CD4-positive, alpha-beta T cell (primary cell): ENCODE results near the gene EPB41L1. TPM values are rescaled to one million over a fixed set of nuclear protein-coding genes. Genes with fewer than 3 reads are reported as not detected.

Experiments
- ATAC-seq: fragments of 200-7000 bp; cut with Tn5 transposase; one replicate; pipeline ENCODE4 v1.10.0; 2022; ENCODE audit warnings: mild to moderate bottlenecking; ENCODE audit not compliant: poor library complexity
- CTCF ChIA-PET: fragments of 350-600 bp; sonication (Branson Sonifier 250); formaldehyde crosslinking; loops from one replicate; lab custom pipeline; 2021; ENCODE audit warnings: antibody characterized with exemption, inconsistent platforms; lab: Charles Lee
- POLR2A ChIA-PET: fragments of 350-600 bp; sonication (Branson Sonifier 250); formaldehyde crosslinking; loops from one replicate; lab custom pipeline; 2021; ENCODE audit warnings: antibody characterized with exemption, inconsistent platforms; lab: Charles Lee
- DNase-seq, 14 experiments: peaks; one replicate each; pipeline ENCODE4 v3.0.0-alpha.2; 2013 to 2020; ENCODE audit warnings: mixed read lengths in 2 of 14
- H3K27ac ChIP-seq, 2 donors: one replicate each; pipeline versions ENCODE4 v1.5.1 to v1.7.0; 2013; ENCODE audit warnings: low read length in 2 of 2, low read depth in 1 of 2, mild to moderate bottlenecking in 1 of 2
- H3K27me3 ChIP-seq, 2 experiments: 1 replicate in 1 of 2; 2 replicates in 1 of 2; pipeline versions ENCODE4 v1.6.1 to v1.7.0; 2013; ENCODE audit warnings: low read length in 2 of 2, control low read depth in 1 of 2, mild to moderate bottlenecking in 1 of 2, moderate library complexity in 1 of 2; ENCODE audit not compliant: insufficient read depth in 2 of 2, control insufficient read depth in 1 of 2
- H3K36me3 ChIP-seq: one replicate; pipeline ENCODE4 v1.6.1; 2013; ENCODE audit warnings: low read length, control low read depth; ENCODE audit not compliant: insufficient read depth
- H3K4me1 ChIP-seq: one replicate; pipeline ENCODE4 v1.6.1; 2013; ENCODE audit warnings: low read length, control low read depth; ENCODE audit not compliant: insufficient read depth
- H3K4me3 ChIP-seq: one replicate; pipeline ENCODE4 v1.5.1; 2013; ENCODE audit warnings: mild to moderate bottlenecking, low read length, moderate library complexity
- H3K9me3 ChIP-seq, 2 experiments: 1 replicate in 1 of 2; 2 replicates in 1 of 2; pipeline versions ENCODE4 v1.6.1 to v1.7.0; 2013; ENCODE audit warnings: low read length in 2 of 2, mild to moderate bottlenecking in 2 of 2, control low read depth in 1 of 2, moderate library complexity in 1 of 2; ENCODE audit not compliant: control insufficient read depth in 1 of 2, insufficient read depth in 1 of 2
- H3K27ac Mint-ChIP-seq: one replicate; pipeline ENCODE4 v1.8.0; 2020; ENCODE audit warnings: mixed read lengths
- H3K27me3 Mint-ChIP-seq: one replicate; pipeline ENCODE4 v1.8.0; 2021; ENCODE audit warnings: mixed read lengths
- H3K36me3 Mint-ChIP-seq: one replicate; pipeline ENCODE4 v1.8.0; 2021; ENCODE audit warnings: low read depth, mixed read lengths
- H3K4me1 Mint-ChIP-seq: one replicate; pipeline ENCODE4 v1.8.0; 2021; ENCODE audit warnings: low read depth, mixed read lengths
- H3K4me3 Mint-ChIP-seq: one replicate; pipeline ENCODE4 v1.8.0; 2020; ENCODE audit warnings: mild to moderate bottlenecking, mixed read lengths
- H3K9me3 Mint-ChIP-seq: one replicate; pipeline ENCODE4 v1.8.0; 2020; ENCODE audit warnings: mixed read lengths
- intact Hi-C, 2 experiments: fragments of 100-400 bp; cut with DNase I in 1 of 2; cut with micrococcal nuclease in 1 of 2; formaldehyde crosslinking; loops; one replicate each; pipeline versions ENCODE4 v1.15.1 to v1.9.0; 2023 to 2025; cut with DNase I, micrococcal nuclease
- total RNA-seq, 174 experiments: library from RNA in 2 of 174; stranded (reverse) in 2 of 174; gene quantifications; one replicate each; pipeline ENCODE4 v1.2.3 and lab custom pipeline; 2021 to 2026
- TF ChIP-seq, protein P1 (sequence below): fragments of 200-600 bp; IDR thresholded peaks from one replicate; pipeline ENCODE4 v1.8.0; 2022; ENCODE audit warnings: antibody characterized with exemption, mild to moderate bottlenecking

The EPB41L1 gene
- total RNA-seq, 2 experiments from 2014 or later, result 0.19 to 0.25 TPM

DNA sequence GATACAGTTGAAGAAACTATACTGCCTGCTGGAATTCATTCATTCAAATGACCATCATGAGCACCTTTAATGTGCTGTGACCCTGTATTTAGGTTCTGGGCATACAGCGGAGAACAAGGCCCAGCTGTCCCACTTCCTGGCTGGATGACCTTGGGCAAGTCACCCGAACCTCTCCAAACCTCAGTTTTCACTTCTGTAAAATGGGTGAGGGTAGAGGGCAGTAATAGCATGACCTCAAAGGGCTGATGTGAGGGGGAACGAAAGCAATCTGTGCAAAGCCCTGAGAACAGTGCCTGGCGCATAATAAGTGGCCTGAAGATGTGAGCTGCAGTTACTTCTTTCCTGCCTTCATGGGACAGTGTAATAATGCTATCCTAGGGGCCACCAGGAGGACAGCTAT lies 61.2 kb downstream of the EPB41L1 start:
- DNase-seq (no peak), ATAC-seq (no peak)
- H3K4me1 ChIP-seq, result no peaks in the 10 kb centered on the region
- H3K27ac ChIP-seq, result no peak overlapping the region
- CTCF ChIA-PET, result interaction anchor here (1.0 kb wide), 1 partner anchor 13 kb away, joined by 3 read pairs; no protein-coding TSS in a partner anchor
- no peaks in the 10 kb centered on the region for H3K4me1 Mint-ChIP-seq
- H3K4me3 ChIP-seq, result no peak overlapping the region
- no peak overlapping the region for H3K4me3 Mint-ChIP-seq
- POLR2A ChIA-PET, result no interaction called here
- intact Hi-C loops, result no loop called here
- H3K36me3 ChIP-seq, result no peaks in the 10 kb centered on the region
- no peaks in the 10 kb centered on the region for H3K27me3 ChIP-seq
- no peak overlapping the region for H3K27ac Mint-ChIP-seq
- no peaks in the 10 kb centered on the region for H3K36me3 Mint-ChIP-seq
- H3K9me3 ChIP-seq, result no peaks in the 10 kb centered on the region
- no peaks in the 10 kb centered on the region for H3K9me3 Mint-ChIP-seq
- no peaks in the 10 kb centered on the region for H3K27me3 Mint-ChIP-seq
- TF ChIP-seq, protein P1, sequence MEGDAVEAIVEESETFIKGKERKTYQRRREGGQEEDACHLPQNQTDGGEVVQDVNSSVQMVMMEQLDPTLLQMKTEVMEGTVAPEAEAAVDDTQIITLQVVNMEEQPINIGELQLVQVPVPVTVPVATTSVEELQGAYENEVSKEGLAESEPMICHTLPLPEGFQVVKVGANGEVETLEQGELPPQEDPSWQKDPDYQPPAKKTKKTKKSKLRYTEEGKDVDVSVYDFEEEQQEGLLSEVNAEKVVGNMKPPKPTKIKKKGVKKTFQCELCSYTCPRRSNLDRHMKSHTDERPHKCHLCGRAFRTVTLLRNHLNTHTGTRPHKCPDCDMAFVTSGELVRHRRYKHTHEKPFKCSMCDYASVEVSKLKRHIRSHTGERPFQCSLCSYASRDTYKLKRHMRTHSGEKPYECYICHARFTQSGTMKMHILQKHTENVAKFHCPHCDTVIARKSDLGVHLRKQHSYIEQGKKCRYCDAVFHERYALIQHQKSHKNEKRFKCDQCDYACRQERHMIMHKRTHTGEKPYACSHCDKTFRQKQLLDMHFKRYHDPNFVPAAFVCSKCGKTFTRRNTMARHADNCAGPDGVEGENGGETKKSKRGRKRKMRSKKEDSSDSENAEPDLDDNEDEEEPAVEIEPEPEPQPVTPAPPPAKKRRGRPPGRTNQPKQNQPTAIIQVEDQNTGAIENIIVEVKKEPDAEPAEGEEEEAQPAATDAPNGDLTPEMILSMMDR, result no peak

DNA sequence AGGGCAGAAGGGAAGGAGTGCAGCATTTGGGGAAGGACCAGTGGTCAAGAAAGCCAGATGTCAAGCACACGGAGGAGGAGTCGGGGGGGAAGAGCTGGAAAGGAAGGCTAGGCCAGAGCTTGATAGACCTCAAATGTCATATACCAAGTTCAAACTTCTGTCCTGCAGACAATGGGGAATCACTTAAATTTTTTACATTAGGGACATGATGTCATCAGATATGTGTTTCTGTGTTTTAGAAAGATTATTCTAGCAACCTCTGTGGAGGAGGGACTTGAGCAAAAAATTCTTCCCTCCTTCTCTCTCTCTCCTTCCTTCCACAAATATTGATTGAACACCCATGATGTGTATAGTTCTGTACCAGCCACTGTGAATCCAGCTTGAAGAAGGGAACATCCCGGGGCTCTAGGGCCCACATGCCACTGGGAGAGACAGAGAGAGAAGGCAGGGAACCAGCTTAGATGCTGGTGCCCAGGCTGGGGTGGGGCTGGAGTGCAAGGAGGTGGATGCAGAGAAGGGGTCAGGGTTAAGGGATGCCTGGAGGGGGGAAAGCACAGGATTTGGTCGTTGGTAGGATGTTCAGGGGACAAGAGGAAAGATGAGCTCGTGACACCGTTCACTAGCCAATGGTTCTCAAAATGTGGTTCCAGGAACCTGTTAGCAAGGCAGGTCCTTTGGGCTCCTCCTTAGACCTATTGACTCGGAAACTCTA lies 61.9 kb downstream of the EPB41L1 start:
- Histone ChIP-seq H3K9me3 (no peaks in the 10 kb centered on the region), H3K36me3 (no peaks in the 10 kb centered on the region), H3K4me1 (no peaks in the 10 kb centered on the region), H3K4me3 (no peak overlapping the region), H3K27ac (no peak overlapping the region), H3K27me3 (no peaks in the 10 kb centered on the region)
- ChIA-PET POLR2A (no interaction called here), CTCF (interaction anchor here (1.0 kb wide), 1 partner anchor 14 kb away, joined by 3 read pairs; no protein-coding TSS in a partner anchor)
- TF ChIP-seq, protein P1, result no peak
- H3K9me3 Mint-ChIP-seq, result no peaks in the 10 kb centered on the region
- H3K36me3 Mint-ChIP-seq, result no peaks in the 10 kb centered on the region
- ATAC-seq (no peak), DNase-seq (no peak)
- H3K4me3 Mint-ChIP-seq, result no peak overlapping the region
- no peak overlapping the region for H3K27ac Mint-ChIP-seq
- H3K27me3 Mint-ChIP-seq, result no peaks in the 10 kb centered on the region
- H3K4me1 Mint-ChIP-seq, result no peaks in the 10 kb centered on the region
- intact Hi-C loops, result no loop called here

DNA sequence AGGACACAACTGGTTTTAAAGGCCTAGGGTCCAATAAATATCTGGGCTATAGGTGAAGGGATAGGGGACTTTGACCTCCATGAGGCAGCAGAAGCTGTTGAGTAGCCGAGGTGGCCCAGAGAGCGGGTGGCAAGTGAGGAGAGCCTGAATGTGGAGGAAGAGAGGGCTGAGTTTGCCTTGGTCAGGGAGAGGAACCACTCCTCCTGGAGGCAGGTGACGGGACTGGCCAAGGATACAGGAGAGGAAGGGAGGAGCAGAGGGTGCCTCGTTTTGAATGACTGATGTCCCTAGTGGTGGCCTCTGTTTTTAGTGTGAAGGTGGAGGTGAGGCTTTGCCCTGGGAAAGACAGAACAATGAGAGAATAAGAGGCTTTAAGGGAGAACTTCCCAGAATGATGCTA lies 62.7 kb downstream of the EPB41L1 start:
- Mint-ChIP-seq H3K36me3 (no peaks in the 10 kb centered on the region), H3K27ac (no peak overlapping the region), H3K9me3 (no peaks in the 10 kb centered on the region), H3K4me3 (no peak overlapping the region), H3K27me3 (no peaks in the 10 kb centered on the region), H3K4me1 (no peaks in the 10 kb centered on the region)
- intact Hi-C loops, result no loop called here
- ATAC-seq, result no peak
- no peaks in the 10 kb centered on the region for H3K4me1 ChIP-seq
- H3K27ac ChIP-seq, result no peak overlapping the region
- H3K4me3 ChIP-seq, result no peak overlapping the region
- H3K27me3 ChIP-seq, result no peaks in the 10 kb centered on the region
- POLR2A ChIA-PET, result no interaction called here
- no peaks in the 10 kb centered on the region for H3K36me3 ChIP-seq
- TF ChIP-seq, protein P1, result no peak
- no peak for DNase-seq
- CTCF ChIA-PET, result no interaction called here
- H3K9me3 ChIP-seq, result no peaks in the 10 kb centered on the region
